ENCODE results near the gene KIF17. TPM values are rescaled to one million over a fixed set of nuclear protein-coding genes. Genes with fewer than 3 reads are reported as not detected.
A peak's percentile ranks its signal among the peaks of the same experiment; 100 is the strongest.

The KIF17 gene
- total RNA-seq, 1 experiment from 2014 or later = 5.1 TPM

GRCh38 chr1:20643080-20643479 is 74.7 kb downstream of the KIF17 start:
- WGBS (ENCODE audit: extremely low coverage, insufficient read length, low lambda C conversion rate) = no CpG with 5 or more reads among the region's 6 CpGs
- Histone ChIP-seq H2BK120ac (ENCODE audit: low read depth, low read length, poor library complexity, severe bottlenecking) (no peak overlapping the region), H2BK12ac (ENCODE audit: insufficient read length, low read depth, low read length) (no peak overlapping the region), H2BK15ac (ENCODE audit: low read depth, low read length) (no peak overlapping the region), H3K4me1 (ENCODE audit: insufficient read depth, low read length) (no peaks in the 10 kb centered on the region), H3K9ac (ENCODE audit: extremely low read depth, insufficient read length, low read length) (no peak overlapping the region), H2AK5ac (ENCODE audit: insufficient read length, low read length) (no peak overlapping the region), H2BK5ac (ENCODE audit: insufficient read length, low read length) (no peak overlapping the region), H3K27ac (ENCODE audit: insufficient read length, low read depth, low read length) (no peak overlapping the region), H4K8ac (replicated peaks; ENCODE audit: insufficient read length, low read depth, low read length) (no peak overlapping the region), H3K56ac (ENCODE audit: insufficient read length, low read depth, low read length) (no peak overlapping the region), H2BK20ac (ENCODE audit: low read depth, low read length, poor library complexity, severe bottlenecking) (no peak overlapping the region), H3K79me2 (ENCODE audit: insufficient read depth, low read length) (no peaks in the 10 kb centered on the region), H3K9me3 (ENCODE audit: control insufficient read depth, low read depth, low read length) (no peaks in the 10 kb centered on the region), H3K23ac (ENCODE audit: insufficient read length, low read depth, low read length) (no peak overlapping the region), H3K27me3 (ENCODE audit: insufficient read depth, low read length) (no peaks in the 10 kb centered on the region), H3K79me1 (ENCODE audit: insufficient read depth, low read depth, low read length, poor library complexity, severe bottlenecking) (no peaks in the 10 kb centered on the region), H4K5ac (ENCODE audit: insufficient read length, low read depth, low read length) (no peak overlapping the region), H2AFZ (ENCODE audit: low read length) (no peak overlapping the region), H4K20me1 (ENCODE audit: control insufficient read depth, insufficient read depth, insufficient read length) (no peaks in the 10 kb centered on the region), H3K14ac (ENCODE audit: insufficient read depth, low read length) (no peak overlapping the region), H3K23me2 (ENCODE audit: insufficient read length, low read depth, low read length, poor library complexity, severe bottlenecking) (no peaks in the 10 kb centered on the region), H3K4ac (ENCODE audit: low read depth, low read length) (no peak overlapping the region), H3K4me2 (ENCODE audit: insufficient read depth, insufficient read length, low read length) (no peak overlapping the region), H3K18ac (ENCODE audit: insufficient read length, low read depth, low read length) (no peak overlapping the region), H4K91ac (ENCODE audit: insufficient read length, low read depth, low read length) (no peak overlapping the region), H3T11ph (ENCODE audit: low read length) (no peak overlapping the region)
- DNase-seq = no peak
- H3K4me1 Mint-ChIP-seq = peaks cover 11 to 15% of the 10 kb centered on the region in 2 experiments
- no peak for TF ChIP-seq CTCF (conservative IDR thresholded peaks at IDR 0.05)
- H3K9me3 Mint-ChIP-seq = no peaks in the 10 kb centered on the region; a peak in 1 of 5 replicates
- H3K27ac Mint-ChIP-seq = peak overlapping the region in 1 of 3 experiments; percentile 8; a peak in 2 of 7 replicates
- H3K4me3 Mint-ChIP-seq = no peak overlapping the region
- no peaks in the 10 kb centered on the region; the same call in 1 of the 2 replicates for H3K27me3 Mint-ChIP-seq (ENCODE audit: low read depth)
- H3K36me3 Mint-ChIP-seq (ENCODE audit: insufficient read depth in 1 of 3, low read depth in 3 of 3) = peaks cover 0 to 11% (median 10%) of the 10 kb centered on the region in 3 experiments; a peak in 4 of 7 replicates

Measured in H9 (cell line).